Right atrium auricular region (tissue), 2 donors: ENCODE measurements around the gene ANKMY2. TPM values are rescaled to one million over a fixed set of nuclear protein-coding genes. Genes with fewer than 3 reads are reported as not detected.

Experiments used
- DNase-seq: peaks from one replicate; pipeline ENCODE4 v3.0.0-alpha.2; 2019; ENCODE audit warnings: low spot score
- H3K27ac ChIP-seq, 2 donors: fragments of 200-600 bp; sonication (generic); 1 replicate in 1 of 2; 2 replicates in 1 of 2; pipeline ENCODE4 v1.5.1; 2016 to 2019
- H3K27me3 ChIP-seq, 2 donors: fragments of 200-600 bp; sonication (generic); one replicate each; pipeline versions ENCODE4 v1.5.1 to v1.6.0; 2017 to 2019
- H3K36me3 ChIP-seq: fragments of 200-600 bp; sonication (generic); one replicate; pipeline ENCODE4 v1.5.1; 2016
- H3K4me1 ChIP-seq, 2 donors: fragments of 200-600 bp; sonication (generic); one replicate each; pipeline versions ENCODE4 v1.5.1 to v1.6.0; 2017 to 2019
- H3K4me3 ChIP-seq, 2 donors: fragments of 200-600 bp; sonication (generic); 1 replicate in 1 of 2; 2 replicates in 1 of 2; pipeline ENCODE4 v1.5.1; 2017 to 2019; ENCODE audit warnings: mild to moderate bottlenecking in 1 of 2, moderate library complexity in 1 of 2
- H3K9me3 ChIP-seq, 2 donors: fragments of 200-600 bp; sonication (generic); one replicate each; pipeline ENCODE4 v1.5.1; 2019
- CTCF ChIP-seq, 2 donors: fragments of 200-600 bp; sonication (generic); IDR thresholded peaks; one replicate each; pipeline ENCODE4 v1.5.1; 2019; ENCODE audit warnings: antibody characterized with exemption in 2 of 2
- total RNA-seq, 2 donors: library from RNA; depleted of rRNA; stranded (reverse); fragments of >200 nt; gene quantifications; one replicate each; pipeline ENCODE4 v1.1.0, GENCODE V29; 2016

The ANKMY2 gene
- total RNA-seq, 2 donors from 2014 or later = 20.8 to 33.7 TPM

GRCh38 chr7:16671811-16672210, 26.3 kb upstream of the ANKMY2 start:
- DNase-seq = no peak
- peak overlapping the region in 1 of 2 donors; percentile 5 for H3K27ac ChIP-seq

GRCh38 chr7:16670731-16671344, 25.3 kb upstream of the ANKMY2 start:
- H3K27me3 ChIP-seq = no peaks in the 10 kb centered on the region
- TF ChIP-seq CTCF (IDR thresholded peaks at IDR 0.05) = no peak
- peaks cover 23% of the 10 kb centered on the region for H3K36me3 ChIP-seq
- H3K9me3 ChIP-seq = no peaks in the 10 kb centered on the region
- no peak overlapping the region for H3K4me3 ChIP-seq
- peaks cover 0 to 20% of the 10 kb centered on the region in 2 donors for H3K4me1 ChIP-seq
- H3K27ac ChIP-seq = peak overlapping the region in 1 of 2 donors; percentile 85
- DNase-seq = no peak

More at GRCh38 chr7:16671811-16672210, 26.3 kb upstream of the ANKMY2 start:
- no peak overlapping the region for H3K4me3 ChIP-seq
- H3K36me3 ChIP-seq = peaks cover 21% of the 10 kb centered on the region
- peaks cover 0 to 20% of the 10 kb centered on the region in 2 donors for H3K4me1 ChIP-seq
- no peak for TF ChIP-seq CTCF (IDR thresholded peaks at IDR 0.05)
- H3K27me3 ChIP-seq = no peaks in the 10 kb centered on the region
- H3K9me3 ChIP-seq = no peaks in the 10 kb centered on the region

- Histone ChIP-seq H3K36me3 (peaks cover 15% of the 10 kb centered on the region), H3K27me3 (no peaks in the 10 kb centered on the region), H3K9me3 (no peaks in the 10 kb centered on the region), H3K27ac (peak overlapping the region in 1 of 2 donors; percentile 85), H3K4me3 (no peak overlapping the region), H3K4me1 (peaks cover 0 to 20% of the 10 kb centered on the region in 2 donors)
- no peak for TF ChIP-seq CTCF (IDR thresholded peaks at IDR 0.05)
- no peak for DNase-seq
These were observed 24.5 kb upstream of the ANKMY2 start for GRCh38 chr7:16670021-16670420.

GRCh38 chr7:16669581-16669980, 24.0 kb upstream of the ANKMY2 start:
- TF ChIP-seq CTCF (IDR thresholded peaks at IDR 0.05) = no peak
- no peak overlapping the region for H3K4me3 ChIP-seq
- H3K27ac ChIP-seq = peak overlapping the region; percentile 73 to 85
- H3K36me3 ChIP-seq = peaks cover 11% of the 10 kb centered on the region
- no peaks in the 10 kb centered on the region for H3K9me3 ChIP-seq
- peaks cover 0 to 20% of the 10 kb centered on the region in 2 donors for H3K4me1 ChIP-seq
- no peak for DNase-seq
- no peaks in the 10 kb centered on the region for H3K27me3 ChIP-seq

- H3K27ac ChIP-seq = peak overlapping the region; percentile 73 to 85
These were observed 23.4 kb upstream of the ANKMY2 start for GRCh38 chr7:16668978-16669377.

More at GRCh38 chr7:16668978-16669377, 23.4 kb upstream of the ANKMY2 start:
- no peaks in the 10 kb centered on the region for H3K27me3 ChIP-seq
- peaks cover 9% of the 10 kb centered on the region for H3K36me3 ChIP-seq
- no peak overlapping the region for H3K4me3 ChIP-seq
- DNase-seq = no peak
- H3K9me3 ChIP-seq = no peaks in the 10 kb centered on the region
- H3K4me1 ChIP-seq = peaks cover 0 to 20% of the 10 kb centered on the region in 2 donors
- TF ChIP-seq CTCF (IDR thresholded peaks at IDR 0.05) = no peak
